NCI-H1694 treated with DMSO at 0.1 percent for 48 hours (cell line): ENCODE data around the gene APC.
A peak's percentile ranks its signal among the peaks of the same experiment; 100 is the strongest.

ENCODE experiments used
- DNase-seq: peaks from one replicate; lab custom pipeline; 2025; lab: John Stamatoyannopoulos, UW

APC gene

DNA sequence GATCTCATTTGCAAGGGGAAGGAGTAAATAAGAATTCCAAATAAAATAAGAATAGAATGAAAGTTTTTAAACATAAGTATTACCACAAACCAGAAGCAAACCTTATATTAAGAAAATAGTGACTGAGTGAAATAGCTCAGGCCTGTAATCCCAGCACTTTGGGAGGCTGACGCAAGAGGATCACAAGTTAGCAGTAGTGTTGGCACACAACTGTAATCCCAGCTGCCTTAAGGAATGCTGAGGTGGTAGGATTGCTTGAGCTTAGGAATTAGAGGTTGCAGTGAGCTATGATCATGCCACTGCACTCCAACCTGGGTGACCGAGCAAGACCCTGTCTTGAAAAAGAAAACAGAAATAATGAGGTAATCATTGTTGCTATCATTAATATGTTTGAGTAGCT, 47.0 kb downstream of the APC start:
- no peak for DNase-seq

DNA sequence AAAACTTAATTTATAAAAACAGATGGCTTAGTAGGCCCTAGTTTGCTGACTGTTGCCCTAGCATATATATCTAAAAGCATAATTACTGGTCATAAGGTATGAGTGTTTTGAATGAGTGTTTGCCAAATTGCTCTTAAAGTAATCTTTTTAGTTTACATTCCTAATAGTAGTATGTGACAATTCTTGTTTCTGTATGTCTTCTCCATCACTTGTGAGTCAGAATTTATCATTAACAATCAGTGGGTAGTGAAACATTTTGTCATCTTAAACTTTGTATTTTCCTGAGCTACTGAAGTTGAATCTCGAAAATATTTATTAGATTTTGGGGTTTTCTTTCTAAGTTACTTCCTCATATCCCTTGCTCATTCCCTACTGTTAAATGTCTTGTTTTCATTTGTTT, 49.6 kb downstream of the APC start:
- DNase-seq: no peak

DNA sequence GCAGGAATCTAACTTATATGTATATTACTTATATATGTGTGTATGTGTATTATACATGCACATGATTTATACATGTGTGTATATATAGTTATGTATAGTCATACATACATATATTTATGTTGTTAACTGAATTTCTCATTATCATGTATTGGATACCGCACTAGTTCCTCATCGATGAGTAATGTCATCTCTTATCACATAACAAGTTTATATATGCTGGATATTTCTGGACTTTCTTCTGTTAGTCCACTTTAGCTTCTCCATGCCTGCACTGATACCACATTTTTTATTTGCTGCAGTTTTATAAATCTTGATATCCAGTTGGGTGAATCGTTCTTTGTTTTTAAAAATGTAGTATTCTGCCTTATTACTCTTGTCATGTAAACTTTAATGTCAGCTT, 50.2 kb downstream of the APC start:
- no peak for DNase-seq

DNA sequence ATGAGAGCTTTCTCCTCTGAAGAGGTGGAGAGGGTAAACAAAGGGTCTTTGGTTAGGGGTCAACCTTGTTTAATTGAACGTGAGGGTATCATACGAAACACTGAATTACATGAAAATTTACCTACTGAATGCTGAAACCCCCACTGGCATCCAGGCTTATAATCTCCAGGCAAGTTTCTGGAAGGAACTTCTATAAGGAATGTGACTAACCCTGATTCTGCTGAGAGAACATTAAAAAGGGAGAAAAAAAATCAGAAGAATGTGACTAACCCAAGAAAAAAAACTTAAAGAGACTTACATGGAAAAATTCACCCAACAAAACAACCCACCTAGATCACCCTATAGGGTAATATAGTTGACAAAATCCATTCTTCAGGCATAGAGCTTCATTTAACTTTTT, 55.5 kb downstream of the APC start:
- DNase-seq: no peak

DNA sequence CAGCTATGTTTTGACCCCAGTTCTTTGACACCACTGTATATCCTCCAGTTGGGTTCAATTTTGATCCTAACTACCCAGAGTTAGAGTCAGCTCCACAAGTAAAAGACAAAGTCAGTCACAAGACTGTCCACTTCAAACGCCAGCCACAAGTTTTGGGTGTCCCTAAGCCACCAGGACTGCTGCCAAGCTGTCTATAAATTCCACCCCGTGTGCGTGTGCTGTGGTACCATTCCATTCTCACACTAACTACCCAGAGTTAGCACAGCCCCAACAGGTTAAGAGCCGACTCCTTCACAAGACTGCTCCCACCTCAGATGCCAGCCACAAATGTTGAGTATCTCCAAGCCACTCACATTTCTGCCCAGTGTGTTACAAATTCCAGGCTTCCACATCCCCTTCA, 56.7 kb downstream of the APC start:
- DNase-seq: no peak

DNA sequence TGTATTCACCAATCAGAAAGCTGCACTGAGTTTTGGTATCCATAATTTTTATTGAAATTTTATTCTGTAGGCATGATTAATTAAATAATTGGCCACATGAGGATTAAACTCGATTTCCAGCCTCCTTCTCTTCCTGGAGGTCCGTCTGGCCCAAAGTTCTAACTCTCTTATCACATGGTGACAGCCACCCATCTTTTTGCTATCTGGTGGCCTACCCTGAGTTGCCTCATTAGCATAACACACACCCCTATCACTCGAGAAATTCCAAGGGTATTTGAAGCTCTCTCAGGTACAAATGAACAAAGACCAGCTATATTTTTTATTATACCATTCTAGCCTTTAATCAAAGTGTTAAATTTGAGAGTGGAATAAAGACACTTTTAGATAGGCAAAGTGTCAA, 57.7 kb downstream of the APC start:
- no peak for DNase-seq

DNA sequence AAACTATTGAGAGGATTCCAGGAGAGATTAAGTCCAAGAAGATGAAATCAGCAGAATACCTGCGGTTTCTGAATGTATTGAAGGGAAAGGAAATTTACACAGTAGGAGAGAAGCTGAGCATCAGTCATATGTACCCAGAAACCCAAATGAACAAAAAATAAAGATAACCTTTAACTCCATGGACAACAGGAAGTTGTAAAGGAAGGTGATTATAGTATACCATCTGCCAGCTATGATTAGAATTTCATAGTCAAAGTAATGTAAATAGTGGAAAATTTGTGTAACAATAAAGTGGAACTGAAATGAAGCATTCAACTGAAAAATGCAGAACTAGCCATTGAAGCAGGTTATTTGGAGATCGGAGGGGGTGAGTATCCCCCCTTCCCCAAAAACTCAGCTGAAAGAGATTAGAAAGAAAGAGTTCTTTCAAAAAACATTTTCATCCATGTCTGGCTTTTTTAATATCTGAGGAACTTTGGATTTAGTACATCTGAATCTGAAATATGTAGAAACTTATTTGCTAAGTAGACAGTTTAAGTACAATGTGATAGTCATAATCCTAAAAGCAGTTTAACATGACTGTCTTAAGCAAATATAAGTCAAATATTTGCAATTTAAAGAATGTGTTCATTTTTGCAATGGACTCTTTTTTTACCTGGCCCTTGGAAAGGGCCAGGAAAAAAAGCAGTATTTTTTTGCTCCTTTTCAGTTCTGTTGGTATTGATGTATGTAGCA, 58.4 kb downstream of the APC start:
- no peak for DNase-seq

DNA sequence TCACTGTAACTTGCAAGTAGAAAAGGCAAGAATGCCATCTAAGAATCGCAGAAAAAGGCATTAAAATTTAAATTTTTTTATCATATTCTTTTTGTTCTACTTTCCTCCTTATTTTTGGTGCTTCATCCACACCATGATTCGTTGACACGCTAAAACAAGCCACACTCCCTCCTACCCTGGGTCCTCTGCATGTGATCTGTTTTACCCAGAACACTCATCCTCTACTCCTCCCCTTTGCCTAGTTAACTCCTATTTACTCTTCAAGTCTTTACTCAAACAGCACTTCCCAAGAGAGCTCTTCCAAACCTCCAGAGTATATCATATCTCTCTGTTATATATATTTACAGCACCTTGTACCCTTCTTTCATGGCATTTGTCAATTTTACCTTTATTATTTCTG, 62.0 kb downstream of the APC start:
- DNase-seq: no peak

DNA sequence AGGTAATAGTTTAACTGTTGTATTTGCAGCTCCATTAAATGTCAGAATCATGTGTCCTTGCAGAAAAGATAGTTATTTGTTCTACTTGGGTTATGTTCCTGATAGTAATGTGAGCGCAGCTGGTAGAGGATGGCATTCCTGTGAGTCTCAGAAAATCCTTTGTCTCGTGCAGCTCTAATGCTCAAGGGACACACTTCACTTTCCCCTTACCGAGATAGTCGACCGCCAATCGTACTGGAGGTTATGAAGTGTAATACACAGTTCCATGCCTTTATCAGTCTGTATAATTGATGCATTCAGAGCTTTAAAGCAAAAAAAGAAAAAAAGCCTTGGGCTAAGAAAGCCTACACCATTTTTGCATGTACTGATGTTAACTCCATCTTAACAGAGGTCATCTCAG, 63.2 kb downstream of the APC start:
- peak; percentile 28 for DNase-seq

DNA sequence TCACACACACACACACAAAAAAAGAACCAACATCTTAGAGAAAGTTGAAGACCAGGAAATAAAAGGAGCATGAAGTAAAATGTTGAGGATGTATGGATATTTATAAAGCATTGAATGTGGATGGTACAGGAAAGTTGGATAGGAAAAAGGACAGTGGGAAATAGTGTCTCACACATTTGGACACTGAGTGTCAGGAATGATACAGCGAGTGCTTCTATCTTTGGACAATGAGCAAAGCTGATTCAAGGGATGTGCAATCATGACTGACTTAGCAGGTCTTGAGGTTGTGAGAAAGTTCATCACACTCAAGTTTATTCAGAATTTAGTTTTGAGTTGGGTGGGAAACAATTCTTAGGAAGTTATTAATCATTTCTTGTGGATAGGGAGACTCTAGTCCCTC, 73.3 kb downstream of the APC start:
- DNase-seq: no peak

DNA sequence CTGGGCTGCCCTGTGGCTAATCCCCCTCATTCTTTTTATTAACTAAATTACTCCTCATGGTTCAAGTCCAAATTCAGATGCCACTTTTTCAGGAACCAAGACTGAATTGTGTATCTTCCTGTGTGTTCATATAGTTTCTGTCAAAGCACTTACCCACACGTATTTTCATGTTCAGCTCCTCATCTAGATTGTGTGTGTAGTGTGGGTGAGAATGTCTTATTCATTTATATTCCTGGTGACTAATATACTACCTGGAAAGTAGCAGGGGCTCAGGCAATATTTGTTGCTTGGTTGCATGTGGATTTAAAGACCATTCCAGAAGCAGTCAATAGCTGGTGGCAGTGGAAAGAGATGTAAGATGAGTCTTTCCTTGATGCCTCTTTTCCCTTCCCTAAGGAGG, 74.9 kb downstream of the APC start:
- no peak for DNase-seq

DNA sequence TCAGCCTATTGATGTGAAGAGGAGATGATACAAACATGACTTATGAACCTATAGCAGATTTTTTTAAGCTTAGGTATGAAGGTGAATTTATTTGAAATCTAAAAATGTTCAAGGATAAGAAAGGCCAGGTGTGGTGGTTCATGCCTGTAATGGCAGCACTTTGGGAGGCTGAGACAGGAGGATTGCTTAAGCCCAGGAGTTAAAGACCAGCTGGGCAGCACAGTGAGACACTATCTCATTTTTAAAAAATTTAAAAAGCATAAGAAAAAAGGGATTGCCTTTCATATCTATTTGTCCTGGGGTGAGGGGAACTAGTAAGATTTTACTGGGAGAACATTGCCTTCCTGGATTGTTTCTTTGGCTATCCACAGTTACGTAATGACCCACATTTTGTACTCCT, 82.6 kb downstream of the APC start:
- DNase-seq: no peak

DNA sequence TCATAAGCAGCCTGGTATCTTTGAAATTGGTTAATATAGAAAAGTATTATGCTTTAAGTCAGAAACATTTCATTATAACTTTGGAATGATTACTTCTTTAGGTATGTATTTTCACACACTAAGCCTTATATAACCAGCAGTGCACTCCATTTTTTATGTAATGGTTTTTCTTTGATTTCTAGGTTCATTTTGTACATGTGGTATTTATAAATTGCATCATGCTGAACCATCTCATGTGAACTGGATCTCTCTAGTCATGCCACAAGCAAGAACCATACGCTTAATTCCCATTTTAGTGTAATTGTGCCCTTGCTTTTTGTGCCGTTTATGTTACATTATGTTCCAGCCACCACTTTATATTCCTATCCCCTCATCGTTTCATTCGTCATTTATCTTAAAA, 84.8 kb downstream of the APC start:
- DNase-seq: no peak

DNA sequence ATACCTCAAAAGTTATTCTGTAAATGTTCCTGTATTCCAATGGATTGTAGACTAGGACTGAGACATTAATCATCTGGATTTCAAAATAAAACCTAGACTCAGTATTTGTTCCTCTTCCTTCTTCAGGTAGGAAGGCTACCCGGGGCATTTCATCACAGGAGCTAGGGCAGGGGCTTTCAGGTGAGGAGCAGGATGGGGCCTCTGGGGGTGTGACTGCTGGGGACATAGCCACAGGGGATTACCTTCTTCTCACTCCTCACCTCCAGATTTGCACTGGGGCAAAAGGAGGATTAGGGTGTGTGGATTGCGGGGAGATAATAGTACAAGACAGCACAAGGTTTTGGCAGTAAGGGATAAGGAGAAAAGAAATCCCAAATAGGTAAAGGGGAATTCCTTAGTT, 85.5 kb downstream of the APC start:
- no peak for DNase-seq

DNA sequence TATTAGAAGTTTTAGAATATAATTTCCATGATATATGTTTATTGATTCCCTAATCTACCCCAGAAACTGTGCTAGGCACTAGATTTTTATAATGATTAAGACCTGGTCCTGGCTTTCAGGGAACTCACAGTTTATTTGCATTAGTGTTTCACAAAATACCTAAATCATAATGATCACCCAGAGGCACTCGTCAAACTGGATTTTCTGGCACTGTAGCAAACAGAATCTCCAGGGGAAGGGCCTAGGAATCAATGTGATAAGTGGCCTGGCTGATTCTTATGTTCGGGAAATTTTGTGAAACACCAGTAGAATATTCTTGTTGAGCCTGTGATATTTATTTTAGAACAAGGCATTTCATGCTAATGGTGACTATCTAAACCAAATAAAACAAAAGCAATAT, 86.0 kb downstream of the APC start:
- no peak for DNase-seq

DNA sequence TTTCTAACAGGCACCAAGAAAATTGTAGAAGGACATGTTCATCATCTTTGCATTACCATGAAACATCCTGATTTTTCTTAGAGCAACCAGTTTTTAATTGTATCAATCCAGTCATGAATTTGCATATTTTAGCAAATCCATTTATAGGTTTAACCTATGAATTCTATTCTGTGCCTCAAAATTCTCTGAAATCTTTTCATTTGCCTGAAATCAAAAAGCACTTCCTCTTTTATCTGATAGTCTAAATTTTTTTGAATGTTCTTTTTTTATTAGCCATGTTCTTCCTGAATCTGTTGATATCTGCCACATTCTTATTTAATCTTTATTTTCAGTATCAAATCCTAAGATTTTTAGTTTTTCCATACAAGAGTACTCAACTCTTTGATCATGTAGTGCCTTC, 86.5 kb downstream of the APC start:
- DNase-seq: no peak

DNA sequence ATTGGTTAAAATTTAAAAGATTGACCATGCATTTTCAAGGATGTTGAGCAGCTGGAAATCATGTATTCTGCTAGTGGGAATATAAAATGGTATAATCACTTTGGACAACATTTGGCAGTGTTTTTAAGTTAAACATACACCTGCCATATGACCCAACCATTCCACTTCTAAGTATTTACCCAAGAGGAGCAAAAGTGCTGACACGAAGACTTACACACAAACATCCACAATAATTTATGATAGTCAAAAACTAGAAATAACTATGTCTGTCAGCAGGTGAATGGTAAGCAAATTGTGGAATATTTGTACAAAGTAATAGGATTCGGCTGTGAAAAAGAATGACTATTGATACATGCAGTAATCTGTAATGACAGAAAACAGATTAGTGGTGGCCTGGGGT, 92.7 kb downstream of the APC start:
- DNase-seq: no peak

DNA sequence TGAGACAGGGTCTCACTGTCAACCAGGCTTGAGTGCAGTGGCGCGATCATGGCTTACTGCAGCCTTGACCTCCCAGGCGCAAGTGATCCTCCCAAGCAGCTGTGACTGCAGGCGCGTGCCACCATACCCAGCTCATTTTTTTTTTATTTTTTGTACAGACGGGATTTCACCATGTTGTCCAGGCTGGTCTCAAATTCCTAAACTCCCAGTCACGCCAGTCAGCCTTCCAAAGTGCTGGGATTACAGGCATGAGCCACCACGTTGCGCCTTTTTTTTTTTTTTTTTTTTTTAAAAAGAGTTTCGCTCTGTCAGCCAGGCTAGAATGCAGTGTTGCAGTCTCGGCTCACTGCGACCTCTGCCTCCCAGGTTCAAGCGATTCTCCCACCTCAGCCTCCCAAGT, 96.3 kb downstream of the APC start:
- DNase-seq: no peak

DNA sequence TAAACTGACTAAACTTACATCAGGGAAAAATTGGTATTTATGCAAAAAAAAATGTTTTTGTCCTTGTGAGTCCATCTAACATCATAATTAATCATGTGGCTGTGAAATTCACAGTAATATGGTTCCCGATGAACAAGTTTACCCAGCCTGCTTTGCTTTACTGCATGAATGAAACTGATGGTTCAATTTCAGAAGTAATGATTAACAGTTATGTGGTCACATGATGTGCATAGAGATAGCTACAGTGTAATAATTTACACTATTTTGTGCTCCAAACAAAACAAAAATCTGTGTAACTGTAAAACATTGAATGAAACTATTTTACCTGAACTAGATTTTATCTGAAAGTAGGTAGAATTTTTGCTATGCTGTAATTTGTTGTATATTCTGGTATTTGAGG, 106.8 kb downstream of the APC start:
- no peak for DNase-seq

DNA sequence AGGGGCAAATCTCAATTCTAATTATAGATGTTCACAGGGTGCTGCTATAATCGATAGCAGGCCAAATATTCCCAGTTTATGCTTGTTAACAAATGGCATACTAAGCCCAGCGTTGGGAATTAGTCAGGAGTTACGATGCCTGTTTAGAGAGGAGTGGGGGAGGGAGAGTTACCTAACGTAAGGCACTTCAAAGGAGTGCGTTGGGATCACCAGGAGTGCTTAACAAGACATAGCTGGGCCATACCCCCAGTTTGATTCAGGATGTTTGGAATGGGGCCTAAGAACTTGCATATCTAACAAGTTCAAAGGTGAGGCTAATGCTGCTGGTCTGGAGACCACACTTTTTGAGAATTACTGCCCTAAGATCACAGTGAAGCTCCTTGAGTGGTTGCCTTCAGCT, 108.9 kb downstream of the APC start:
- no peak for DNase-seq

DNA sequence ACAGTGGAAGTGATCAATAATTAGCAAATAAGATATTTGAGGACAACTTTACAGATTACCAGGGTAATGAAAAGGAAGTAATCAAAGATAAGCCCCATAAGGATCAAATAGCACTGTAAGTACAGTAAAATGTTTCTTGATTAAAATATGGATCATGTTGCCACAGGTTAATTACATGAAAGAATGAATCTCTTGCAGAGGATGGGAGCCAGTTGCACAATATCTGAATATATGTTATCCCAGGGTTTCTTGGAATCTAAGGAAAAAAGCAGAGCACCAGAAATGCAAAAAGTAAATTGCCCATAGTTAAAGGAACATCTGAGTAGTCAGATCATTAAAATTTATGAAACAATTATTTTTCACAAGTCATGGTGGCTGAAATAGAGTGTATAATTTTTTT, 109.6 kb downstream of the APC start:
- no peak for DNase-seq

DNA sequence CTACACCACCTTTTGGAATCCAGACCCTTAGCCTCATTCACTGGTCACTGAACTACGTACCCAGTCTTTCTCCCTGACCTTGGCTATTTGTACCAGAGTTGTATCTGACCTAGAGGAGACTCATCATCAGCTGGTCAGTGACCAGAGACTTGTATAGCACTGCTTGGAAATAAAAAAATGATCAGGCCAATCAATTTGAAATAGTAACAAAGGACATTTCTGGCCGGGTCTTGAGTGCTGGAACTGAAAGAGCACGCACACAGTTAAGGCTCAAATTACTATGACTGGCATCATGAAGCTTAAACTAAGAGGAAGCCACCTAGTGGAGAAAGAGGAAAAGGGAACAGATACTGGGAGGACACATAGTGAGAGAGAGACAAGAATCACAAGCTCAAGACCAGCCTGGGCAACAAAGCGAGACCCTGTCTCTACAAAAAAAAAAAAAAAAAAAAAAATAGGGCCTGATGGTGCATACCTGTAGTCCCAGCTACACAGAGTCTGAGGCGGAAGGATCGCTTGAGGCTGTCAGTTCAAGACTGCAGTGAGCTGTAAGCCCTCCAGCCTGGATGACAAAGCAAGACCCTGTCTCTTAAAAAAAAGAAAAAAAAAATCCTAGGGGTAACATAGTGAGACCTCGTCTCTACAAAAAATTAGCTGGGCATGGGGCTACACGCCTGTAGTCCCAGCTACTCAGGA, 110.6 kb downstream of the APC start:
- DNase-seq: peak; percentile 71

DNA sequence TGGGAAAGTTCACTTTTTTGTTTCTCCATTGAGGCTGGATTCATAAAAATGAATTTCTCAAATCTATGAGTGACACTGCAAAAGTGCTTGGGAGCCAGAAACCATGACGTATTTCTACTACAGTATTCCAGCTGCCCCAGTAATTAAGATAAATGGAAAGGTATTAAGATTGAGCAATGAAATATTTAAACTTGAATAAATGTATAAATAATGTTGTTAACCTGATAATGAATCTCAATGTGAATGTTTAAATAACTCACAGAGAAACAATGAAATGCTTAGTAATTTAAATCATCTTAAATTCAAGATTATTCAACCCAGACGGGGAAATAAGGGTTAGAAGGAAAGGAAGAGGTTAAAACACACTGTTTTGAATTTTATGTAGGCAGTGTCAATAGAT, 112.2 kb downstream of the APC start:
- no peak for DNase-seq

DNA sequence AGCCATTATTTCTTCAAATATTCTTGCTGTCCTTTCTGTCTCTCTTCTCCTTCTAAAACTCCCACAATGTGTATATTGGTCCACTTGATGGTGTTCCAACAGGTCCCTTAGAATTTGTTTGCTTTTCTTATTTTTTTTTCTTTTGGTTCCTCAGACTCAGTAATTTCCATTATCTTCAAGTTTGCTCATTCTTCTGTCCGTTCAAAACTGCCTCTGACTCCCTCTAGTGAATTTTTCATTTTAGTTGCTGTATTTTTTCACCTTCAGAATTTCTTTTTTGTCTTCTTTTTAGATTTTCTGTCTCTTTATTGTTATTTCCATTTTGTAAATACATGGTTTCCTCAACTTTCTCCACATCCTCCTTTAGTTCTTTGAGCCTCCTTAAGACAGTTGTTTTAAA, 117.0 kb downstream of the APC start:
- no peak for DNase-seq
